Panc1 (cell line): ENCODE measurements around the gene WDR86.

Experiments used
- CTCF ChIP-seq: fragments of 450-650 bp; IDR thresholded peaks from 2 replicates; pipeline ENCODE4 v1.5.1; 2017; ENCODE audit warnings: mild to moderate bottlenecking
- POLR2AphosphoS5 ChIP-seq: IDR thresholded peaks from 2 replicates; pipeline ENCODE4 v1.6.1; 2012; ENCODE audit warnings: mild to moderate bottlenecking, low read depth, low read length, moderate library complexity
- TCF7L2 ChIP-seq: IDR thresholded peaks from 2 replicates; pipeline ENCODE4 v1.6.1; 2011; ENCODE audit warnings: mild to moderate bottlenecking, low read depth, low read length, inconsistent platforms

- TF ChIP-seq CTCF (no peak), POLR2AphosphoS5 (no peak), TCF7L2 (no peak)
Measured at GRCh38 chr7:151340794-151341356, 69.0 kb downstream of the WDR86 start.
